ENCODE measurements around the gene STX18. TPM values are rescaled to one million over a fixed set of nuclear protein-coding genes. Genes with fewer than 3 reads are reported as not detected.
A peak's percentile ranks its signal among the peaks of the same experiment; 100 is the strongest.

The STX18 gene
- total RNA-seq, 1 experiment from 2014 or later: 20.9 TPM

DNA sequence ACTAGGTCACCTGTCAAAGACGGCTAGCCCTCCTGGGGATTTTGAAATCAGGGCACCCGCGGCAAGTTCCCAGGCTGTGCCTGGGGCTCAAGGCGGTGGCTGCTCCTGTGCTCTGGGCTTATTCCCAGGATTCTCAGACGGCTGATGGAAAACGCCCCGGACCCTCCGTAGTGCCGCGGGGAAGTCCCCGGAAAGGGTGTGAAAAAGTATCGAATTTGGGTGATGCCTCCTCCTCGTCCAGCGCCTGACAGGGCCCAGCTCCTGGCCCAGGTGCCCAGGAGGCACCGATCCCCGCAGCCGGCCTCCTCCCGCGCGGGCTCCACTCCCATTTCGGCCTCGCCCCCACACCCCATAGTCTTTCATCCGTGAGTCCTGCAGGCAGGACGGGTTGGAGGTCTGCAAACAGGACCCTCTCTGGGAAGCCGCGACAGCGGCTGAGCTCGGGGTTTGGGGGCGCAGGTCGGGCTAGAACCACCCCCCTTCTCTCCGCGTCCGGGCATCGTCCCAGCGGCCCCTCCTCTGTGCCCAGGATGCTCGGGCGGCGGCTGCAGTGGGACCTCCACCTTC, 156.0 kb downstream of the STX18 start:
- Histone ChIP-seq H4K8ac (replicated peaks; ENCODE audit: insufficient read length, low read depth, low read length) (no peak overlapping the region), H4K91ac (ENCODE audit: insufficient read length, low read depth, low read length) (no peak overlapping the region), H3K14ac (ENCODE audit: insufficient read depth, low read length) (no peak overlapping the region; the same call in 1 of the 2 replicates), H3K4me2 (ENCODE audit: insufficient read depth, insufficient read length, low read length) (peak overlapping the region; percentile 49), H2BK120ac (ENCODE audit: low read depth, low read length, poor library complexity, severe bottlenecking) (no peak overlapping the region), H3K79me1 (ENCODE audit: insufficient read depth, low read depth, low read length, poor library complexity, severe bottlenecking) (no peaks in the 10 kb centered on the region), H4K20me1 (ENCODE audit: control insufficient read depth, insufficient read depth, insufficient read length) (no peaks in the 10 kb centered on the region), H3K18ac (ENCODE audit: insufficient read length, low read depth, low read length) (no peak overlapping the region), H3K9ac (ENCODE audit: extremely low read depth, insufficient read length, low read length) (no peak overlapping the region), H3T11ph (ENCODE audit: low read length) (no peak overlapping the region), H3K23me2 (ENCODE audit: insufficient read length, low read depth, low read length, poor library complexity, severe bottlenecking) (peaks cover 16% of the 10 kb centered on the region), H3K56ac (ENCODE audit: insufficient read length, low read depth, low read length) (no peak overlapping the region), H4K5ac (ENCODE audit: insufficient read length, low read depth, low read length) (no peak overlapping the region), H2BK15ac (ENCODE audit: low read depth, low read length) (no peak overlapping the region), H3K27ac (ENCODE audit: insufficient read length, low read depth, low read length) (no peak overlapping the region), H3K23ac (ENCODE audit: insufficient read length, low read depth, low read length) (no peak overlapping the region), H2BK5ac (ENCODE audit: insufficient read length, low read length) (no peak overlapping the region), H3K79me2 (ENCODE audit: insufficient read depth, low read length) (no peaks in the 10 kb centered on the region), H2AK5ac (ENCODE audit: insufficient read length, low read length) (no peak overlapping the region), H2AFZ (ENCODE audit: low read length) (no peak overlapping the region), H3K27me3 (ENCODE audit: insufficient read depth, low read length) (peaks cover 2% of the 10 kb centered on the region; the same call in 1 of the 2 replicates), H3K4me1 (ENCODE audit: insufficient read depth, low read length) (peaks cover 2% of the 10 kb centered on the region; the same call in 1 of the 2 replicates), H2BK20ac (ENCODE audit: low read depth, low read length, poor library complexity, severe bottlenecking) (no peak overlapping the region), H3K9me3 (ENCODE audit: control insufficient read depth, low read depth, low read length) (no peaks in the 10 kb centered on the region), H2BK12ac (ENCODE audit: insufficient read length, low read depth, low read length) (no peak overlapping the region), H3K4ac (ENCODE audit: low read depth, low read length) (no peak overlapping the region)
- no peaks in the 10 kb centered on the region for H3K9me3 Mint-ChIP-seq
- H3K4me3 Mint-ChIP-seq: peak overlapping the region; percentile 67 to 87
- TF ChIP-seq, protein P1, sequence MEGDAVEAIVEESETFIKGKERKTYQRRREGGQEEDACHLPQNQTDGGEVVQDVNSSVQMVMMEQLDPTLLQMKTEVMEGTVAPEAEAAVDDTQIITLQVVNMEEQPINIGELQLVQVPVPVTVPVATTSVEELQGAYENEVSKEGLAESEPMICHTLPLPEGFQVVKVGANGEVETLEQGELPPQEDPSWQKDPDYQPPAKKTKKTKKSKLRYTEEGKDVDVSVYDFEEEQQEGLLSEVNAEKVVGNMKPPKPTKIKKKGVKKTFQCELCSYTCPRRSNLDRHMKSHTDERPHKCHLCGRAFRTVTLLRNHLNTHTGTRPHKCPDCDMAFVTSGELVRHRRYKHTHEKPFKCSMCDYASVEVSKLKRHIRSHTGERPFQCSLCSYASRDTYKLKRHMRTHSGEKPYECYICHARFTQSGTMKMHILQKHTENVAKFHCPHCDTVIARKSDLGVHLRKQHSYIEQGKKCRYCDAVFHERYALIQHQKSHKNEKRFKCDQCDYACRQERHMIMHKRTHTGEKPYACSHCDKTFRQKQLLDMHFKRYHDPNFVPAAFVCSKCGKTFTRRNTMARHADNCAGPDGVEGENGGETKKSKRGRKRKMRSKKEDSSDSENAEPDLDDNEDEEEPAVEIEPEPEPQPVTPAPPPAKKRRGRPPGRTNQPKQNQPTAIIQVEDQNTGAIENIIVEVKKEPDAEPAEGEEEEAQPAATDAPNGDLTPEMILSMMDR (conservative IDR thresholded peaks at IDR 0.05): no peak
- peaks cover 86% of the 10 kb centered on the region for H3K27me3 Mint-ChIP-seq (ENCODE audit: low read depth)
- peaks cover 0 to 2% (median 0%) of the 10 kb centered on the region in 3 experiments; a peak in 2 of 7 replicates for H3K36me3 Mint-ChIP-seq (ENCODE audit: insufficient read depth in 1 of 3, low read depth in 3 of 3)
- peaks cover 13 to 20% of the 10 kb centered on the region in 2 experiments for H3K4me1 Mint-ChIP-seq
- DNase-seq: no peak
- whole genome bisulfite sequencing (ENCODE audit: extremely low coverage, insufficient read length, low lambda C conversion rate): no CpG with 5 or more reads among the region's 38 CpGs
- H3K27ac Mint-ChIP-seq: no peak overlapping the region
